H1 (cell line): Measurements from ENCODE around the gene JAM2. TPM values are rescaled to one million over a fixed set of nuclear protein-coding genes. Genes with fewer than 3 reads are reported as not detected.

Source experiments
- CHD7 ChIP-seq: fragments of 300-600 bp; sonication (generic); IDR thresholded peaks from 2 replicates; pipeline ENCODE4 v1.7.1; 2012; ENCODE audit warnings: low read length, moderate library complexity, mild to moderate bottlenecking, inconsistent platforms; ENCODE audit not compliant: insufficient replicate concordance
- HDAC6 ChIP-seq: IDR thresholded peaks from one replicate; pipeline ENCODE4 v1.7.1; 2012; ENCODE audit warnings: low read depth, mild to moderate bottlenecking, inconsistent platforms, low read length, moderate library complexity
- TCF12 ChIP-seq: IDR thresholded peaks from 2 replicates; pipeline ENCODE4 v1.6.1; 2011; ENCODE audit warnings: low read depth, mild to moderate bottlenecking, low read length
- polyA plus RNA-seq, 7 experiments: library from polyadenylated mRNA; depleted of rRNA in 3 of 7; stranded (reverse) in 5 of 7; unstranded in 2 of 7; fragments of >200 nt in 5 of 7; fragments of 200-250 nt in 2 of 7; gene quantifications; 1 replicate in 5 of 7; 2 replicates in 1 of 7; 4 replicates in 1 of 7; pipeline versions ENCODE4 v1.2.1 to v1.2.3, GENCODE V29; 2011 to 2013; ENCODE audit warnings: missing spikeins in 2 of 7, mixed read lengths in 2 of 7
- total RNA-seq: library from RNA; stranded (reverse); fragmentation: NEBNext Ultra II Directional; extraction: Animal tissue kit (Norgen Biotek cat#: 25700); gene quantifications from 2 replicates; pipeline ENCODE4 v1.2.1, GENCODE V29; 2021

The JAM2 gene
- total and polyA plus RNA-seq, 2 of the 8 experiments (the other 6 are each of a cell fraction or from before 2014, with no cell fraction given), result 4.9 to 9.5 TPM

- no peak for TF ChIP-seq CHD7
- no peak for TF ChIP-seq HDAC6
- TF ChIP-seq TCF12, result no peak
These were observed 95.0 kb downstream of the JAM2 start (continued) for GRCh38 chr21:25733859-25734653.
